HepG2 (cell line): ENCODE measurements around the gene ASTN2. TPM values are rescaled to one million over a fixed set of nuclear protein-coding genes. Genes with fewer than 3 reads are reported as not detected.
A peak's percentile ranks its signal among the peaks of the same experiment; 100 is the strongest.

Experiments
- ATAC-seq: fragments of 200-7000 bp; cut with Tn5 transposase; 3 replicates; pipeline ENCODE4 v1.9.1; 2020; ENCODE audit warnings: mild to moderate bottlenecking, moderate library complexity
- BruUV-seq: library from RNA; stranded (reverse); fragments of 400-500 nt; replicated peaks from 2 replicates; lab custom pipeline; 2021; lab: Mats Ljungman, UMichigan
- CTCF ChIA-PET: fragments of 300-600 bp; formaldehyde crosslinking; extraction: SDS; loops from one replicate; lab custom pipeline; 2021; ENCODE audit warnings: low total read pairs, inconsistent platforms, low intra/inter-chr PET ratio; lab: Yijun Ruan, JAX
- POLR2A ChIA-PET: fragments of 350-600 bp; sonication (Branson Sonifier 250); formaldehyde crosslinking; loops from one replicate; lab custom pipeline; 2020; ENCODE audit warnings: antibody characterized with exemption, inconsistent platforms; lab: Yijun Ruan, JAX
- DNase-seq: peaks from one replicate; pipeline ENCODE4 v3.0.0-alpha.2; 2015; ENCODE audit warnings: low spot score
- FAIRE-seq: peaks from 3 replicates; lab custom pipeline; 2011; peaks lifted over from hg19 to GRCh38; lab: Jason Lieb, UNC
- H2AFZ ChIP-seq: one replicate; pipeline ENCODE4 v1.6.1; 2011; ENCODE audit warnings: low read length, inconsistent platforms
- H3K27ac ChIP-seq: fragments of 300-600 bp; 3 replicates; pipeline ENCODE4 v1.8.0; 2011; ENCODE audit warnings: mixed run types, mild to moderate bottlenecking, mixed read lengths, low read length, inconsistent platforms; ENCODE audit not compliant: insufficient read depth; ENCODE audit errors: extremely low read length
- H3K27me3 ChIP-seq, 2 experiments: fragments of 200-600 bp in 1 of 2; 2 replicates in 1 of 2; 3 replicates in 1 of 2; pipeline versions ENCODE4 v1.6.0 to v1.8.0; 2011; ENCODE audit warnings: low read length in 2 of 2, mild to moderate bottlenecking in 2 of 2, moderate library complexity in 2 of 2, inconsistent platforms in 1 of 2; ENCODE audit not compliant: insufficient read depth in 2 of 2, control insufficient read depth in 1 of 2
- H3K36me3 ChIP-seq, 2 experiments: fragments of 200-600 bp in 1 of 2; replicated peaks in 1 of 2; 2 replicates in 1 of 2; 3 replicates in 1 of 2; pipeline versions ENCODE4 v1.5.1 to v1.8.0; 2011; ENCODE audit warnings: low read length in 2 of 2, inconsistent platforms in 1 of 2; ENCODE audit not compliant: insufficient read depth in 2 of 2, control insufficient read depth in 1 of 2
- H3K4me1 ChIP-seq: 2 replicates; pipeline ENCODE4 v1.5.1; 2012; ENCODE audit warnings: low read length, inconsistent platforms; ENCODE audit not compliant: insufficient read depth
- H3K4me2 ChIP-seq: 2 replicates; pipeline ENCODE4 v1.6.0; 2011; ENCODE audit warnings: low read depth, low read length, inconsistent platforms
- H3K4me3 ChIP-seq, 3 experiments: fragments of 200-600 bp in 1 of 3; sonication (generic), shearing (Covaris generic) in 1 of 3; replicated peaks in 1 of 3; 2 replicates each; pipeline ENCODE4 v1.5.1; 2011 to 2016; ENCODE audit warnings: low read length in 3 of 3, inconsistent platforms in 2 of 3, low read depth in 2 of 3, mild to moderate bottlenecking in 2 of 3, control low read depth in 1 of 3, mixed read lengths in 1 of 3; ENCODE audit not compliant: insufficient read depth in 1 of 3
- H3K79me2 ChIP-seq: one replicate; pipeline ENCODE4 v1.6.1; 2011; ENCODE audit warnings: low read length, inconsistent platforms; ENCODE audit not compliant: insufficient read depth
- H3K9ac ChIP-seq: 2 replicates; pipeline ENCODE4 v1.6.0; 2011; ENCODE audit warnings: mild to moderate bottlenecking, low read depth, low read length, inconsistent platforms; ENCODE audit not compliant: insufficient read depth
- H3K9me3 ChIP-seq: 2 replicates; pipeline ENCODE4 v1.5.1; 2012; ENCODE audit warnings: mild to moderate bottlenecking, low read length
- H4K20me1 ChIP-seq: 2 replicates; pipeline ENCODE4 v1.6.0; 2011; ENCODE audit warnings: inconsistent platforms, mild to moderate bottlenecking, low read length, moderate library complexity; ENCODE audit not compliant: insufficient read depth
- ATF7 ChIP-seq, 2 experiments: fragments of 450-650 bp in 1 of 2; sonication (generic) in 1 of 2; formaldehyde crosslinking in 1 of 2; IDR thresholded peaks; 2 replicates each; pipeline versions ENCODE4 v1.4.0 to v1.6.1; 2016 to 2020; ENCODE audit warnings: antibody characterized with exemption in 1 of 2, mild to moderate bottlenecking in 1 of 2, missing genetic modification reagents in 1 of 2
- CEBPB ChIP-seq: IDR thresholded peaks from 2 replicates; pipeline ENCODE4 v1.6.1; 2011; ENCODE audit warnings: low read depth, low read length, improper control_type of control experiment, borderline replicate concordance
- CEBPG ChIP-seq: IDR thresholded peaks from 2 replicates; pipeline ENCODE4 v1.6.1; 2016
- GATAD2A ChIP-seq: IDR thresholded peaks from 2 replicates; pipeline ENCODE4 v1.6.1; 2016
- KAT7 ChIP-seq: IDR thresholded peaks from 2 replicates; pipeline ENCODE4 v1.6.1; 2018; ENCODE audit warnings: borderline replicate concordance, missing compliant biosample characterization
- SUZ12 ChIP-seq: fragments of 150-350 bp; IDR thresholded peaks from 2 replicates; pipeline ENCODE4 v1.6.1; 2014; ENCODE audit warnings: low read depth, low read length
- ZC3H13 ChIP-seq: sonication (generic); formaldehyde crosslinking; IDR thresholded peaks from 2 replicates; pipeline ENCODE4 v1.8.1; 2023; ENCODE audit warnings: mild to moderate bottlenecking, missing genetic modification reagents, moderate library complexity
- ZFY ChIP-seq: sonication (generic); formaldehyde crosslinking; IDR thresholded peaks from 2 replicates; pipeline ENCODE4 v1.4.0; 2020; ENCODE audit warnings: missing genetic modification reagents
- ZNF644 ChIP-seq: IDR thresholded peaks from 2 replicates; pipeline ENCODE4 v1.6.1; 2016; ENCODE audit warnings: low read depth
- WGBS: methylation state at CpG from one replicate; pipeline ENCODE4 v1.1.6; 2017; ENCODE audit warnings: low lambda C conversion rate; 5-methylcytosine and 5-hydroxymethylcytosine counted together
- in situ Hi-C: cut with HindIII; loops from 2 replicates; pipeline ENCODE4 v1.10.0; 2017; ENCODE audit warnings: low pct_unique_long_range_greater_than_20kb; ENCODE audit not compliant: extremely low pct_ligation_motif_present
- intact Hi-C: fragments of 100-400 bp; cut with micrococcal nuclease; formaldehyde crosslinking; loops from one replicate; pipeline ENCODE4 v1.10.0; 2022; ENCODE audit not compliant: unreplicated experiment
- polyA plus RNA-seq, 8 experiments: library from polyadenylated mRNA; depleted of rRNA in 3 of 8; stranded (reverse) in 7 of 8; unstranded in 1 of 8; fragments of >200 nt; fragmentation: Illumina TruSeq in 4 of 8; extraction: Trizol in 4 of 8; gene quantifications; 2 replicates each; pipeline versions ENCODE4 v1.2.1 to v1.2.3, GENCODE V29; 2011 to 2016; ENCODE audit warnings: low read depth in 4 of 8, missing spikeins in 1 of 8, mixed read lengths in 1 of 8; ENCODE audit not compliant: insufficient read depth in 1 of 8
- total RNA-seq, 5 experiments: library from RNA; depleted of rRNA; stranded (reverse); fragments of >200 nt; fragmentation: Illumina TruSeq; extraction: Trizol; gene quantifications; 2 replicates each; pipeline ENCODE4 v1.2.3, GENCODE V29; 2016; ENCODE audit warnings: low read depth in 1 of 5
- TF ChIP-seq, protein P1 (sequence below): sonication (generic); formaldehyde crosslinking; IDR thresholded peaks from 2 replicates; pipeline ENCODE4 v1.4.0; 2020; ENCODE audit warnings: missing genetic modification reagents
- TF ChIP-seq, protein P2 (sequence below), 2 experiments: fragments of 450-650 bp in 1 of 2; sonication (generic) in 1 of 2; formaldehyde crosslinking; IDR thresholded peaks; 2 replicates each; pipeline versions ENCODE4 v1.5.0 to v1.8.0; 2020 to 2022; ENCODE audit warnings: mild to moderate bottlenecking in 1 of 2, missing genetic modification reagents in 1 of 2

ASTN2 gene
- total and polyA plus RNA-seq, 2 of the 13 experiments (the other 11 are each of a cell fraction or from before 2014, with no cell fraction given), result 5.2 to 13.5 TPM

DNA sequence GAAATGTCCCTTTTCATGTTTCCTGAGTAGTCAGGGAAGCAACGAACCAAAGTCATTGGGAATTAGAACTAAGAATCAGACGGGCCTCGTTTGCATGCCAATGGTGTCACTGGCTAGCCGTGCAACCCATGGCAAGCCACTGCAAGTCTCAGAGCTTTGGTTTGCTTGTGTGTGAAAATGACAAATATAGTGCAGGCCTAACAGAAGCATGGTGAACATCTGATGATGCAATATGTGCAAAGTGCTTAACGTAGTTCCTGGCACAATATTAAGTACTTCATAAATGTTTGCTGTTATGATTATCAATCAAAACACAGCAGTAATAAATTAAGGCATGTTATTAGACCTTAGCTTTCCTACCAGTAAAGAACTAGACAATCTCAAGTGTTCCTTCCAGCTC is 845.7 kb downstream of the ASTN2 start:
- TF ChIP-seq, protein P1, sequence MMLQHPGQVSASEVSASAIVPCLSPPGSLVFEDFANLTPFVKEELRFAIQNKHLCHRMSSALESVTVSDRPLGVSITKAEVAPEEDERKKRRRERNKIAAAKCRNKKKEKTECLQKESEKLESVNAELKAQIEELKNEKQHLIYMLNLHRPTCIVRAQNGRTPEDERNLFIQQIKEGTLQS (CRISPR knock-in tag), result 0 out of 2 replicates have a peak, but pooled peaks have one; percentile 59
- 0 out of 2 replicates have a peak, but pooled peaks have one; percentile 60 for TF ChIP-seq ZNF644 (CRISPR knock-in tag)
- TF ChIP-seq, protein P2, sequence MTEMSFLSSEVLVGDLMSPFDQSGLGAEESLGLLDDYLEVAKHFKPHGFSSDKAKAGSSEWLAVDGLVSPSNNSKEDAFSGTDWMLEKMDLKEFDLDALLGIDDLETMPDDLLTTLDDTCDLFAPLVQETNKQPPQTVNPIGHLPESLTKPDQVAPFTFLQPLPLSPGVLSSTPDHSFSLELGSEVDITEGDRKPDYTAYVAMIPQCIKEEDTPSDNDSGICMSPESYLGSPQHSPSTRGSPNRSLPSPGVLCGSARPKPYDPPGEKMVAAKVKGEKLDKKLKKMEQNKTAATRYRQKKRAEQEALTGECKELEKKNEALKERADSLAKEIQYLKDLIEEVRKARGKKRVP (CRISPR knock-in tag; IDR thresholded peaks at IDR 0.05), result peak in 1 of 2 experiments; percentile 82; a peak in 2 of 4 replicates
- TF ChIP-seq CEBPB, result peak; percentile 83
- peak; percentile 52 for TF ChIP-seq ATF7 (IDR thresholded peaks at IDR 0.05)
- no peak for TF ChIP-seq ATF7 (CRISPR knock-in tag; IDR thresholded peaks at IDR 0.05)
- TF ChIP-seq ZC3H13 (CRISPR knock-in tag), result no peak
- no peak for TF ChIP-seq SUZ12
- peak; percentile 18; the same call in 1 of the 2 replicates for TF ChIP-seq GATAD2A
- TF ChIP-seq ZFY (CRISPR knock-in tag), result 0 out of 2 replicates have a peak, but pooled peaks have one; percentile 22
- no peak for TF ChIP-seq KAT7
- TF ChIP-seq CEBPG (CRISPR knock-in tag), result peak; percentile 81
- H4K20me1 ChIP-seq, result no peaks in the 10 kb centered on the region
- WGBS, result 83% methylated on average over 5 of the region's 5 CpGs
- H3K9me3 ChIP-seq, result no peaks in the 10 kb centered on the region
- H3K27me3 ChIP-seq, result no peaks in the 10 kb centered on the region
- H3K4me3 ChIP-seq, result no peak overlapping the region
- no TSS peak for BruUV-seq
- H3K4me2 ChIP-seq, result no peak overlapping the region
- no peaks in the 10 kb centered on the region for H3K79me2 ChIP-seq
- no peak overlapping the region for H2AFZ ChIP-seq
- no peaks in the 10 kb centered on the region; a peak in 1 of 5 replicates for H3K36me3 ChIP-seq
- FAIRE-seq (no peak), DNase-seq (no peak), ATAC-seq (no peak)
- POLR2A ChIA-PET, result interaction anchor here (3.4 kb wide), 1 partner anchor 22 kb away, joined by 18 read pairs; no protein-coding TSS in a partner anchor
- H3K9ac ChIP-seq, result no peak overlapping the region
- in situ Hi-C loops (loop anchor here (10.0 to 25.0 kb wide), 2 partner anchors 232 to 624 kb away; no protein-coding TSS in a partner anchor), intact Hi-C loops (no loop called here)
- CTCF ChIA-PET, result no interaction called here
- H3K27ac ChIP-seq, result no peak overlapping the region
- peaks cover 70% of the 10 kb centered on the region for H3K4me1 ChIP-seq
